SH-SY5Y (cell line): ENCODE results near the gene CCSER1.

Experiments used
- GATA2 ChIP-seq: IDR thresholded peaks from 2 replicates; pipeline ENCODE4 v1.6.1; 2011; ENCODE audit warnings: mild to moderate bottlenecking, low read depth, low read length
- GATA3 ChIP-seq: IDR thresholded peaks from 2 replicates; pipeline ENCODE4 v1.6.1; 2011; ENCODE audit warnings: low read depth, mild to moderate bottlenecking, low read length, moderate library complexity

Gene CCSER1

GRCh38 chr4:90825849-90826248, 698.7 kb downstream of the CCSER1 start:
- TF ChIP-seq GATA3 (no peak), GATA2 (no peak)

- no peak for TF ChIP-seq GATA3
- TF ChIP-seq GATA2: no peak
Observed at GRCh38 chr4:90833706-90834105, 706.5 kb downstream of the CCSER1 start.

DNA sequence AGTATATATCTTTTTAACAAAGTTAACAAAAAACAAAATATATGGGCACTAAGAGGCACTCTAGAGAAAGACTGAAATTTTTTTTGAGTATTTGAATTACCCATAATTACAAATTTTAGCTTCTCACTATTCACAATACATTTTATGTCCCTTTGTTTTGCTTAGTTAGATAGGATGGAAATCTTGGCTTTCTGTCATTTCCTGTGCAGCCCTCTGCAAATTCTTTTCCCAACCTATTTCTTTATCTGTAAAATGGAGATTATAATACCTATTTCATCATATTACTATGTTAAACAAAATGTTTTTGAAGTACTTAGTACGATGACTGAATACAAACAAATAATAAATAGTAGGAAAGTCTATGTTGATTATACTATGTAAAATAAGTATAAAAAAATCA, 710.0 kb downstream of the CCSER1 start:
- TF ChIP-seq GATA3 (no peak), GATA2 (no peak)

GRCh38 chr4:90840291-90840690, 713.1 kb downstream of the CCSER1 start:
- no peak for TF ChIP-seq GATA3
- TF ChIP-seq GATA2: no peak

DNA sequence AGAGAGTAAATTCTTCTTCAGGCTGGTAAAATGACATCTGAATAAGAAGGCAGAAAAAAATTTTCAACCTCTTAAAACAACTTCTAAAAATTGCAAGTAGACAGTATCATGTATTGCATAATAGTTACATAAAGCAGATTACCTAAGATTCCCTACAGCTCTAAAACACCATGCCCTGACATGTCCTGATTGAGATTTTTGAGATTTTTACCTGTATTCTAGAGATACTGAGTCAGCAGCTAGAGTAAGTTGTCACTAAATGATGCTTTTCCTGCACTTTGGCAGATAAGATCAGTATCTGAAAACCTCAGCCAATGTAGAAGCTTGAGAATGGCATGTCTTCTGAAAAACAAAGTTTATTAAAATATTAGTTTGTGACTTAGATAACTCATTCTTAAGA, 713.6 kb downstream of the CCSER1 start:
- TF ChIP-seq GATA3 (no peak), GATA2 (no peak)

DNA sequence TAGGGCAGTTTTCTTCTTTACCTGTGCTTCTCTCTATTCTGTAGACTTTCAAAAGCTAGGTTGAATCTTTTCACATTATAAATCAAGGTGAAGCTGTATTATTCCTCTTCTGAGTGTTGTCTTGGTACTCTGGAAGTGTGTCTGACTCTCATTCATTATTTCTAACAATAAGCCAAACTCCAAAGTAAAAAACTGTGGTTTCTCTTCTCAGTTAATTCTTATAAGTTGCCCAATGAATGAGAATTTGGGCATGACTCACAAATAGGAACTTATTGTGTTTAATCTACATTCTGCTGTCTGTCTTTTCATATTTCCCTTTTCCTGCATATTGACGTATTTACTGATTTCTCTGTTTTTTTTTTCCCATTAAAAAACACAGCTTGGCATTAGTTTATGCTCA, 714.5 kb downstream of the CCSER1 start:
- TF ChIP-seq GATA3: no peak
- TF ChIP-seq GATA2: no peak

GRCh38 chr4:90842960-90843359, 715.8 kb downstream of the CCSER1 start:
- TF ChIP-seq GATA3: no peak
- TF ChIP-seq GATA2: no peak

- TF ChIP-seq GATA3 (no peak), GATA2 (no peak)
Observed at GRCh38 chr4:90844241-90844640, 717.0 kb downstream of the CCSER1 start.

DNA sequence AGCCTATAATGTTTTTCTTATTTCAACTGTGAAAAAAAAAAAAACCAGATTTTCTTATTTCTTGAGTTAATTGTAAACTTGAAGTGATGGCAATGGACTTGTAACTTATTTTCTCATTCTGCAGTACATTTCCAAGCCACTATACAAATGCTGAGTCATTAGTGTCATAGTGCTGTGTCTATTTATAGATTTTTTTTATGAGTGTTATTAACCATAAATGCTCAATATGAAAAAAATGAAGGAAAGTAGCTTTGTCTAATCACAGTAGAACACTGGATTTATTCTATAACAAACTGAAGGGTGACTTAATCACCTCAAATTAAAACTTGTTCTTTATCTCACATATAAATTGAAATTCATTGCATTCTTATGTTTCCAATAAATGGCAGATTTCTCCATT, 718.6 kb downstream of the CCSER1 start:
- TF ChIP-seq GATA3 (no peak), GATA2 (no peak)

- TF ChIP-seq GATA2: no peak
- TF ChIP-seq GATA3: no peak
Observed at GRCh38 chr4:90852237-90852636, 725.0 kb downstream of the CCSER1 start.

DNA sequence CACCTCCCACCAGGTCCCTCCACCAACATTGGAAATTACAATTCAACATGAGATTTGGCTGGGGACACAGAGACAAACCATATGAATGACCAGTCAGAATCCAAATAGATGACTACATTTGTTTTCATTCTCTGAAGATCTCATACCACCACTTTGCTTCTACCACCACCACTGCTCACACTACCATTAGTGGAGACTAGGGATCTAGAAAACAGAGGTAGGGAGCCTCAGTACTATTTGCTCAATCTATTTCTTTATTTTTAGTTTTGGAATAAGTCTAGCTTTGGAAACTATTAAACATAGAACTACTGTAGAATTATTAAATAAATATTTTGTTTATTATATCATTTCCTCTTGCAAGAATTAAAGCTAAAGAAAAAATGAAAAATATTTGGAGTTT, 727.9 kb downstream of the CCSER1 start:
- TF ChIP-seq GATA3 (no peak), GATA2 (no peak)

- TF ChIP-seq GATA3: no peak
- TF ChIP-seq GATA2: no peak
Observed at GRCh38 chr4:90857081-90857820, 730.1 kb downstream of the CCSER1 start.

- TF ChIP-seq GATA2 (no peak), GATA3 (no peak)
Observed at GRCh38 chr4:90875791-90876190, 748.6 kb downstream of the CCSER1 start.

DNA sequence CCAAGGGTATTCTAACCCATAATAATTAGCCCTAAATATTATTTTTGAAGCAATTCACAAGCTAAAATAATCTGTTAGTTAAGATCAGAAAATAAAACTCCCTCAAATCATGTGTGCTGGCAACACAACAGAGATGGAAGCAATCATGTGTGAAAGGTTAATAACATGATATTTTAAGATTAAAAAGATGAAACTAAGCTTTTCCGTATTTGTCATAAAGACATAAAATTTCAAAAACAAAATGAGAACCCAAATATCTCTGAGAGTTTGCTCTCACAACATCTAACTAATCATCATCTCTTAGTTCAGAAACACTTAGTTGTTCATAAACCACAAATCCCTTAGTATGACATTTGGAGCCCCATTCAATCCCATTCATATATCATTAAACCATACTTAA, 749.1 kb downstream of the CCSER1 start:
- TF ChIP-seq GATA2 (no peak), GATA3 (no peak)

DNA sequence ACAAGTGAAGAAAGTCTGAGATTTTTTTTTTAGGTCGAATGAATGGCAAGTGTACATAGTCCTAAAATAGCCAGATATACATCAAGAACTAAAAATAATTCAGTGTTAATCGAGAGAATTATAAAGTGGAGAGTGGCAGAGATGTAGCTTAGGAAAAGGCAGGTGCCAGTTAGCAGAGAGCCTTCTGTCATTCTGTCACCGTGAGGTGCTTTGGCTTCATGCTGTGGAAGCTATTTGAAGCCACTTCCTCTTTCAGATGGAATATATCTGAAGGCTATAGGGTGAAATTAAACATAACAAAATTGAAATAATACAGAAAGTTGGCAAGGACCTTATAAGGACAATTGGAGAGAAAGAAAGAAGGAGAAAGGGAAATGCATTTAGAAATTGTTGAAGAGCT, 756.3 kb downstream of the CCSER1 start:
- TF ChIP-seq GATA3 (no peak), GATA2 (no peak)

GRCh38 chr4:90888571-90888970, 761.4 kb downstream of the CCSER1 start:
- TF ChIP-seq GATA2 (no peak), GATA3 (no peak)
